PC-3 (cell line): Measurements from ENCODE around the gene PRKN.

ENCODE experiments used
- EZH2 ChIP-seq: fragments of 300-600 bp; sonication (generic); IDR thresholded peaks from one replicate; pipeline ENCODE4 v1.6.1; 2017; ENCODE audit warnings: antibody characterized with exemption, mild to moderate bottlenecking, low read length; ENCODE audit not compliant: unreplicated experiment
- TF ChIP-seq, protein P1 (sequence below): fragments of 300-600 bp; sonication (generic); conservative IDR thresholded peaks from 2 replicates; pipeline ENCODE4 v1.5.1; 2017; ENCODE audit warnings: antibody characterized with exemption, low read depth, mild to moderate bottlenecking, low read length

DNA sequence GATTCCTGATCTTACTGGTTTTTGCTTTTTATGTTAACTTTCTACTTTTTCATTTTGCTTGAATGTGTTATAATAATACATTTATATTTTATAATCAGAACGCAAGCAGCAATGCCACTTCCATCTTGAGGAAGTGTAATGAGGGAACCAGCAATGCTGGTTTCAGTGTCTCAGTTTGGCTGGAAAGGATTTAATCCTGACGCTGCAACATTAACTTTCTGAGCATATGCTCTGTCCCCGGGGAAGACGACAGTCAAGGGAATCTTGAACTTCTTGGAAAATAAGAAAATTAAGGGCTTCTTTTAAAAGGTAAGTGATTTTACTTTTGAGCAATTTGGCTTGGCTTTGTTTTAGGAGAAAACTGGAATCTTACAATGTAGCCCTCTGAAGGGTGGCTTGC is 1248.2 kb downstream of the PRKN start:
- TF ChIP-seq, protein P1, sequence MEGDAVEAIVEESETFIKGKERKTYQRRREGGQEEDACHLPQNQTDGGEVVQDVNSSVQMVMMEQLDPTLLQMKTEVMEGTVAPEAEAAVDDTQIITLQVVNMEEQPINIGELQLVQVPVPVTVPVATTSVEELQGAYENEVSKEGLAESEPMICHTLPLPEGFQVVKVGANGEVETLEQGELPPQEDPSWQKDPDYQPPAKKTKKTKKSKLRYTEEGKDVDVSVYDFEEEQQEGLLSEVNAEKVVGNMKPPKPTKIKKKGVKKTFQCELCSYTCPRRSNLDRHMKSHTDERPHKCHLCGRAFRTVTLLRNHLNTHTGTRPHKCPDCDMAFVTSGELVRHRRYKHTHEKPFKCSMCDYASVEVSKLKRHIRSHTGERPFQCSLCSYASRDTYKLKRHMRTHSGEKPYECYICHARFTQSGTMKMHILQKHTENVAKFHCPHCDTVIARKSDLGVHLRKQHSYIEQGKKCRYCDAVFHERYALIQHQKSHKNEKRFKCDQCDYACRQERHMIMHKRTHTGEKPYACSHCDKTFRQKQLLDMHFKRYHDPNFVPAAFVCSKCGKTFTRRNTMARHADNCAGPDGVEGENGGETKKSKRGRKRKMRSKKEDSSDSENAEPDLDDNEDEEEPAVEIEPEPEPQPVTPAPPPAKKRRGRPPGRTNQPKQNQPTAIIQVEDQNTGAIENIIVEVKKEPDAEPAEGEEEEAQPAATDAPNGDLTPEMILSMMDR = no peak
- TF ChIP-seq EZH2 = no peak
